Activated naive CD8-positive, alpha-beta T cell treated with anti-CD3 and anti-CD28 coated beads, Interleukin-2, amount 50 U/mL, for 16 hours (primary cell): ENCODE data around the gene NEIL3.
A peak's percentile ranks its signal among the peaks of the same experiment; 100 is the strongest.

Experiments
- DNase-seq: peaks from one replicate; pipeline ENCODE4 v3.0.0-alpha.2; 2020; ENCODE audit warnings: low read depth, low spot score

NEIL3 gene, protein sequence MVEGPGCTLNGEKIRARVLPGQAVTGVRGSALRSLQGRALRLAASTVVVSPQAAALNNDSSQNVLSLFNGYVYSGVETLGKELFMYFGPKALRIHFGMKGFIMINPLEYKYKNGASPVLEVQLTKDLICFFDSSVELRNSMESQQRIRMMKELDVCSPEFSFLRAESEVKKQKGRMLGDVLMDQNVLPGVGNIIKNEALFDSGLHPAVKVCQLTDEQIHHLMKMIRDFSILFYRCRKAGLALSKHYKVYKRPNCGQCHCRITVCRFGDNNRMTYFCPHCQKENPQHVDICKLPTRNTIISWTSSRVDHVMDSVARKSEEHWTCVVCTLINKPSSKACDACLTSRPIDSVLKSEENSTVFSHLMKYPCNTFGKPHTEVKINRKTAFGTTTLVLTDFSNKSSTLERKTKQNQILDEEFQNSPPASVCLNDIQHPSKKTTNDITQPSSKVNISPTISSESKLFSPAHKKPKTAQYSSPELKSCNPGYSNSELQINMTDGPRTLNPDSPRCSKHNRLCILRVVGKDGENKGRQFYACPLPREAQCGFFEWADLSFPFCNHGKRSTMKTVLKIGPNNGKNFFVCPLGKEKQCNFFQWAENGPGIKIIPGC

DNA sequence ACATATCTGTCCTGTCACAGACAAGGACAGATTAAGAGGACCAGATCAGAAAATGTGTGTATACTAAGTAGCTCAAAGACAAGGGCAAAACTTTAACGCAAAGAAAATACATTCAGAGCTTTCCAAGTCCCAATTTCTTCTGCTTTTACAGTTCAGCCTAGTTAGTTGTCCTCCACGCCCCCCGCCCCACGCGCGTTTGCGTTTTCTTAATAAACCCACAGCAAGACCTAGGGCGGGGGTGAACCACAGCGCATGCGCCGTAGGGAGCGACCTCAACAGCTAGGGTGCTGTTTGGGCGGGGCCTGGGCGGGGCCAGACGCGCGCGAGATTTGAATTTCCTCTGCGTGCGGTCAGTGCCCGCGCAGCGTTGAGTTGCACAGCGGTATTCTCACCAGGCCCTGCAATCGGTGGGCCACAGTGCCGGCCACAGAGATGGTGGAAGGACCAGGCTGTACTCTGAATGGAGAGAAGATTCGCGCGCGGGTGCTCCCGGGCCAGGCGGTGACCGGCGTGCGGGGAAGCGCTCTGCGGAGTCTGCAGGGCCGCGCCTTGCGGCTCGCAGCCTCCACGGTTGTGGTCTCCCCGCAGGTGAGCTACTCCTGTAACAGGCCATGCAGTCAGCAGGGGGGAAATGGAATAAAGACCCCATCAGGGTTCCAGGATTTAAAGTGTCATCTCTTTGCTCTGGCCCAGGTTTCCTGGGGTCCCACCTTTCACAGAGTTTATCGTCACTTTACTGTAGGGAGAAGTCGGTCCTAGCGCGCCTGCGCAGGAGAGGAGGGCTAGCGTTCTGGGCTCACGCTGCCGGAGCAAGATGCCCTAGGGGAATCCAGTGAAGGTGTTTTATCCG, at the start of gene NEIL3:
TSS of gene NEIL3 (plus strand) at position 353 of the 850 bp plus-strand sequence. CDS start at position 433, 80 bp downstream.
- peak; percentile 82 for DNase-seq

DNA sequence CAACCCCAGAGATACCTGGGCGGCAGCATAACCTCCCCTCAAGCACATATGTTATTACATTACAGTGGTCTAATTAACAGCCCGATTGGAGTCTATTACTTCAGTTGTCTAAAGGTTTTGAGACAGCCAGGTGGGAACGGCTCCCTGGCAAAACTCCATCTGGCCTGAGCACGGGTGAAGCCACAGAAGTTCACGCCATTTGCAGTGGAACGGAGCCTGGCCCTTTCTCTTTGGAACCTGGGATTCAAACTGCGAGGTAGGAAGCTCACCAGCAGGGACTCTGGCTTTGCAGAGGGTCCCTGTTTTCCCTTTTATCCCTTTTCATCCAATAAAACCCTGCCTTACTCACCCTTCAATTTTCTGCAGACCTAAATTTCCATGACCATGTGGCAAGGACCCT, 45.9 kb upstream of the NEIL3 start:
- no peak for DNase-seq

DNA sequence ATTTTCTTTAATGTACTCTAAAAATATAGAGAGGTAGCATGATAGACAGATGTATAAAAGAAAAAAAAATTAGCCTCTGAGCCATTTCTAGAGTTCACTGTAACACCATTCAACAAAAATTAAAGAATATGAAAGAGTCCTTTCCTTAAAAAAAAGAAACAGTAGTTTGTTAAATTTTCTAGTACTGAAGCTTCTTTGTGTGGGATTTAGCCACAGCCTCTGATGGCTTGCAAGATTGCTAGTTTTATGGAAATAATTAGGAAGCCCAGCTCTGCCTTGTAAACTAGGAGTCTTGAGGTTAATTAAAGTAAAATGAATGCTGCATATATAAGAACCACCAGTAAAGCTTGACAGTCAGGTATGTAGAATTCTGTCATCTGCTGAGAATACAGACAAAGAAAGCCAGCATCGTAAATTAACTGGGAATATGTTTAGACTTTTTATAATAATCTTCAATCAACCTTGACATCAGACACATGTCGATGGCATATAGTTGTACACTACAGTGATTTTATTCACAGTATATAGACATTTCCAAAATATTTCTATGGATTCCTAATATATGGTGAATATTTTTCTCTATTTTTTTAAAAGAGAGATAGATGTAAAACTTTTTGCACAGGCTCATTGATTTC, 44.8 kb upstream of the NEIL3 start:
- no peak for DNase-seq

DNA sequence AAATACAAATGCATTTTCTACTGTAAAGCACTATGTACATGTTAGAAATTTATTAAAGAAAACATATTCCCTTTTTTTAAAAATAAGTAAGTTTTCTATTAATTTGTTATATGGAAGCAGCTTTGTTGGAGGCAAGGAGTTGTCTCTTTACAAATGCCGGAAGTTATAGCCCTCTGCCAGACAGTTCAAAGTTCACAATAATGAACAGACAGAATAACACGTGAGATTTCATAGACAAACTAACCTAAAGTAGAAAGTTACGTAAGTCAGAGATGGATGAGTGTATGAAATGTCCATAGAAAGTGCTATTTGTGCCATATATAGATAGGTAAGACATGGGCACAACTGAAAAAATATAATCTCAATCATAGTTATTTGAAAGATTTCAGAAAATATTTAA, 43.9 kb upstream of the NEIL3 start:
- no peak for DNase-seq

DNA sequence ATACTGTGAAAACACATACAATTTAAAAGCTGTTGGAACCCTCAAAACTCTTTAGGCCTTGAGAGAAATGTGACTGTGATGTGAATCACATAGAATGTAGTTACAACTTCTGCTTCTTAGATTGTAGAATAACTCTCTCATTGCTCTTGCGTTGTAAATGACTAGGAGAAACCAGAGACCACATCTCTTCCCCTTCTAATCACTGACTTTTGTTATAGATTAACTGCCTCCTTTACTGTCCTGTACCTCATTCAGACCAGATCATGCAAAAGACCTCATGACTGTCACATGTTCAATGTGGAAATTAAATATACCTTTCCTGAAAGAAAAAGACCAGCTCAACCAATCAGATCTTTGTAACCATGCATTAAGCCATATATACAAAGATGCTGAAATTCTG, 43.2 kb upstream of the NEIL3 start:
- no peak for DNase-seq

DNA sequence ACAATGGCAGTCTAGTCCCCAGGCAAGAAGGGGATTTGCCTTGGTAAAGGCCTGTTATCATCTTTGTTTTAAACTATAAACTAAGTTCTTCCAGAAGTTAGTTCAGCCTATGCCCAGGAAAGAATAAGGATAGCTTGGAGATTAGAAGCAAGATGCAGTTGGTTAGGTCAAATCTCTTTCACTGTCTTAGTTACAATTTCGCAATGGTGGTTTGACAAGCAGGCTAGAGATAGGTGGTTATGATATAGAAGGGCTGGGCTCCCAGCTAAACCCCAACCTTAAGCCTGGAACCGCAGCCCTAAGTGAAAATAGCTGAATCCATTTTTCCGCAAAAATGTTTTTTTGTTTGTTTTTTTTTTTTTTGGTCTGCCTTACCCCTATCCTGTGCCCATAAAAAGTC, 41.8 kb upstream of the NEIL3 start:
- DNase-seq, result no peak

DNA sequence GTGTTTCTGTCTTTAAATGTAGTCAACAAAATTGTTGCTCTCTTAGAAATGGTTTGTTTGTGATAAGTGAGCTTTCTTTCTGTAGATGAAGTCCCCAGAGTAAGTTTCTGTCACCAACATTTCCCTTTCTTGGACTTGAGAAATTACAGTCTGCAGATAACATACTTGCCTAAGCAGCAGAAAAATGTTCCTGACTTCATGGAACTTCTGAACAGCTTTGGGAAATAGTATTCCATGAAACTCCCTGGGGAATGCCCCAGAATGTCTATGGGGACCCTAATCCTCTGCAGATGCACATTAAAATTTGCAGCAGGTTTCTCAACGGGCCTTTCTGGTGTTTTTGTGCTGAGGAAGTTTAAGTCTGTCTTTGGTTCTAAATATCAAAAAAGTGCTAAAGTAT, 38.6 kb upstream of the NEIL3 start:
- no peak for DNase-seq

DNA sequence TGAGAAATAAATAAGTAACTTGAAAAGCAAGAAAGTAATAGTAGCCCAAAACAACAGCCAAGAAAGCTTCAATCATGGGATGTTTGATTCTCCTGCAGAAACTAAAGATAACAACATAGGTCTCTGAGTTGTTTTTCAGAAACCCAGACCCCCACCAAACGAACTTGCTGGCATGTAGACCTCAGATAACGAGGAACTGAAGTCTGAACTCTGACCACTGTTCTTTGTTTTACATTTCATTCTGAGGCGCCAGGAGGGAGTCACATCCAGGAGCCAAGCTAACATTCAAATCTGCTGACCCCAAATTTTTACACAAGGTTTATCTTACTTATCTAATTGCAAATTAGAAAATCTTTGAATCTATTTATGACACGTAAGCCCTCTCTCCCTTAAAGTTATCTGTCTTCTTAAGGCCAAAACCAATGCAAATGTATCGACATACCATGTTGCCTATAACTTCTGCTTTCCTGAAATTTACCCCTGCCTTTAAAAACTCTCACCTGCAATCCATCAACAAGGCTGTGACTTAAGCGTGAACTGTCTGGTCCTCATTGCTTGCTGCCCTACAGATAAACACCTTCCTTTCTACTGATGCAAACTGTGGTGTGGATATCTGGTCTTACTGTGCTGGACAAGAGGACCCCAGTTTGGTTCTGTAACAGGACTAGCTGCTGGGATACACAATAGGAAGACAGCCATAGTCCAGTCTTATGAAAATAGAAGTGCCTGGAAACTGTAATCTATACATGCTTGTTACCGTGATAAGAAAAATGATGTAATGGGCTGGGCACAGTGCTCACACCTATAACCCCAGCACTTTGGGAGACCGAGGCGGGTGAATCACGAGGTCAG, 37.5 kb upstream of the NEIL3 start:
- DNase-seq, result no peak

DNA sequence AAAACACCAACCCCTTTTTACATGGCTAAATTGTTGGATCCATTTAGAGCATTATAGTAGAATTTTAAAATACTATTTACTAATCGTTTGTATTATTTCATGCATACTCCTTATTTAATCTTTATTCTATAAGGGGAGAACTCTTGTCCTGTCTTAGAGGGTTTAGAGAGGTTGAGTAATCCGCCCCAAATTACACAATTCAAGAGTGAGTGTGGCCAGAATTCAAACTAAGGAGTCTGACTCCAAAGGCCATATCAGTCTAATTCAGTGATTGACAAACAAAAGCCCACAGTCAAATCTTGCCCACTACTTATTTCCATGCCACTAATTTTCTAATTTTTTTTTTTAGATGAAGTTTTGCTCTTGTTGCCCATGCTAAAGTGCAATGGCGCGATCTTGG, 33.7 kb upstream of the NEIL3 start:
- DNase-seq, result no peak

DNA sequence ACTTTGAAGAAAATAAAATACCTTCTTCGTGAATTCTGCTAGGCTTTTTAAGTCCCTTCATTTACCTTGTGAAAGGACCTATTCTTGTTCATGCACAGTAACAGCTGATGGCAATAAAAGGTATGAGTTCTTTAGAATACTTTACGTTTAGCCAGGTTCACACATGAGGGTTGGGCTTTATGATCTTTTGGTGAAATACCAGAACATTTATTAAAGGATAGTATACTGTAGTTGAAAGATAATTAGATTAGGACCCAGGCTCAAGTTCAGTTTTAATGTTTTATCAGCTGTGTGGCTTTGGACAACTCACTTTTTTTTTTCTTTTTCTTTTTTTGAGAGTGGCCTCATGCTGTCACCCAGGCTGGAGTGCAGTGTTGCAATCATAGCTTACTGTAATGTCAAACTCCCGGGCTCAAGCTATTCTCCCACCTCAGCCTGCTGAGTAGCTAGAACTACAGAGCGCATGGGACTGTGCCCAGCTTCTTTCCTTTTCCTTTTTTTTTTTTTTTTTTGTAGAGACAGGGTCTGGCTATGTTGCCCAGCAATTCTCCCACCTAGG, 28.2 kb upstream of the NEIL3 start:
- no peak for DNase-seq

DNA sequence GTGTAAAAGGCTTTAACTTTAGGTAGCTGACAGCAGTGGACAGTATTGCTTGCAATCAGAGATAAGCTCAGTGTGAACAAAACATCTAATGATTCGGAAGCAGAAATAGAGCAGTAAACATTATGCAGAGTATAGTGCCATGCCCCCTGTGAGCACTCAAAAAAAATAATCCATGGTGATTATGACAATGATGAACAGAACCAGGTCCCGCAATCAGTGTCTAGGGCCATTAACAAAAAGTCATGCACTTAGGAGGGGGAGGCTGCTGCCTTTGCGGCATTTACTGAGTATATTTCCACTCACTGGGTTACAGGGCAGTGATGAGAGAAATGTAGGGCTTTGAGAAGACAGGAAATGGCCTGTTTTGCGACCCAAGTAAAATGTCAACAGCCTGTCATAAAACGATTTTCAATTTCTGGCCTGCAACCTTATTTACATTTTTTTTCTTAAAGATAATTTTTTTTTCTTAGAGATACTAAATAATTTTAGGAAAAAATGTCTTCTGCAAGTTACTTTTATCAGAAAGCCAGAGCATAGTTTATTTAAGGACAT, 27.3 kb upstream of the NEIL3 start:
- DNase-seq, result no peak

DNA sequence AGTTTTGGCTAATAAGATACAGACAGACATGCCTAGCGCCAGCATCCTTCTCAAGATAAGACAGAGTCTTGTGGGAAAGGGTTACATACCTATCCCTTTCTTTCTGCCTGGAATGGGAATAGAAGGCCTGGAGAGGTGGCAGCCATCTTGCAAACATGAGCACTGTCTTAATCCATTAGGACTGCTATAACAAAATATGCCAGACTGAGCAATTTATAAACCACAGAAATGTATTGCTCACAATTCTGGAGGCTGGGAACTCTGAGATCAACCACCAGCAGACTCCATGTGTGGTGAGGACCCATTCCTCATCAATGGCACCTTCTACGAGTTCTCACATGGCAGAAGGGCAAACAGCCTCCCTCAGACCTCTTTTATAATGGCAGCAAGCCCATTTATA, 26.5 kb upstream of the NEIL3 start:
- no peak for DNase-seq

DNA sequence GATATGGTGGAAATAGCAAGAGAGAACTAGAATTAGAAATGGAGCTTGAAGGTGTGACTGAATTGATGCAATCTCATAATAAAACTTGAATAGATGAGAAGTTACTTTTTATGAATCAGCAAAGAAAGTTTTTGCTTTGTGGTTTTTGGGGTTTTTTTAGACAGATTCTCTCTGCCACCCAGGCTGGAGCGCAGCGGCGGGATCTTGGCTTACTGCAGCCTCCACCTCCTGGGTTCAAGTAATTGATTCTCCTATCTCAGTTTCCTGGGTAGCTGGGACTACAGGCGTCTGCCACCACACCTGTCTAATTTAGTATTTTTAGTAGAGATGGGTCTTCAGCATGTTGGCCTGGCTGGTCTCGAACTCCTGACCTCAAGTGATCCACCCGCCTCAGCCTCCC, 23.7 kb upstream of the NEIL3 start:
- no peak for DNase-seq

DNA sequence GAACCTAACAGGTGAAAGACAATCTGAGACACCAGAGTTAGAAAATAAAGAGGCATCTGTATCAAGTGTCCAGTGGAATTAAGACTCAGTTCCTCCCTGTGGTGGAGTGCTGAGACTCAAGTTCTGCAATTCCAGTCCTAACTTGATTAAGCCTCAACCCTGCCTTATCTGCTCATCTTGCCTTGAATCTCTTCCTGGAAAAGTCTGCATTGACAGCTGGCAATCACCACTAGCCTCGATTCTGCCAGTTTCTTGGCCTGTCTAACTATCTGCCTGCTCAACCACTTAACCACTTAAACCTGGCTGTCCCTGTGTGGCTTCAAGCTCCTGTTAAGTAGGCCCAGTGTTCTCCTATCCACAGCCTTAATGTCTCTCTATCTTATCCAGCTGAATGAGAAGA, 22.4 kb upstream of the NEIL3 start:
- DNase-seq, result no peak

DNA sequence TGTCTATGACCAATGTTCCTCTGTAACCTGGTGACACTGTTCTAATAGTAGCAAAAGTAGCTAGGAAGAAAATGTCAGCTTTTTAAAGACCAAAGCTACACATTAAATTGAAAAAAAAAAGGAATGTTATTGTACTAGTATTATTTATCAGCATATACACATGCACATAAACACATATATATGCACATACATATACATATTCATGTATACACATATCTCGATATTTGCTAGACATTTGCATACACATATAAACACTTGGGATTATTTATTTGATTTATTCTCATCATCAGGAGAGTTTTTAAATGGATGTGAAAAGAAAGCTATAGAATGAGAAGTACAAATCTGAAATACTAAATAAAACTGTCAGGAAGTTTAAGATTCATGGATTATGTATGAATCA, 21.3 kb upstream of the NEIL3 start:
- DNase-seq, result no peak

DNA sequence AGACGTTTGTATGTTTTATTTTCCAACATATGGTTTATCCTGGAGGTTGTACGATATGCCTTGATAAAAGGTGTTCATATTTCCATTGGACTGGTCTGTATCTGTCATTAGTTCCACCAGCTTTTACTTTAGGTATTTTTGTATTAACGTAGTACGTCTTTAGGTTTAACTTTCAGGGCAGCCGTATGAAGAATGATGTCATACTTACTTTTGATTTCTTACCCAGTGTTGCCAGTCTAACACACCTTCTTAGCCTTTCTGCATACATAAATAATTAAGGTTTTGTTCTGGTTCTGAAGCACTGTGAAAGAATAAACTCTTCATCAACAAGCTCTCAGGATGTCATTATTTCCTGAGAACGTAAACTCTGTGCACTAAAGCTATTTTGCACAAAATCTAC, 18.9 kb upstream of the NEIL3 start:
- no peak for DNase-seq

DNA sequence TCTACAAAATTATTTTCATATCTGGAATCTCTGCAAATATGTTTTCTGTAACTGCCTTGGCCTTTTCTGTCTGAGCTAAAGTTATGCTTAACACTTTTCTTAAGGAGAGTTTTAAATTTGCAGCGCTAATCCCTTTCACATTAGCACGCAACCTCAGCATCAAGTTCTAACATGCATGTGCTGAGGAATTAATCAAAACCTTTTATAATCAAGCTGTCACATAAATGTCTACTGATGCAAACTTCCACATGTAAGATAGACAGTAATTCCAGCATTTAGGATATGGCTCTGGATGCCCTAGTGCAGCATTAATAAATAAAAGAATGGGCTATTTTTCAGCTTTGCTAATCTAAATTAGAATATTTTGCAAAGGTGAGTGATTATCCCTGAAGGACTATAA, 17.5 kb upstream of the NEIL3 start:
- no peak for DNase-seq

DNA sequence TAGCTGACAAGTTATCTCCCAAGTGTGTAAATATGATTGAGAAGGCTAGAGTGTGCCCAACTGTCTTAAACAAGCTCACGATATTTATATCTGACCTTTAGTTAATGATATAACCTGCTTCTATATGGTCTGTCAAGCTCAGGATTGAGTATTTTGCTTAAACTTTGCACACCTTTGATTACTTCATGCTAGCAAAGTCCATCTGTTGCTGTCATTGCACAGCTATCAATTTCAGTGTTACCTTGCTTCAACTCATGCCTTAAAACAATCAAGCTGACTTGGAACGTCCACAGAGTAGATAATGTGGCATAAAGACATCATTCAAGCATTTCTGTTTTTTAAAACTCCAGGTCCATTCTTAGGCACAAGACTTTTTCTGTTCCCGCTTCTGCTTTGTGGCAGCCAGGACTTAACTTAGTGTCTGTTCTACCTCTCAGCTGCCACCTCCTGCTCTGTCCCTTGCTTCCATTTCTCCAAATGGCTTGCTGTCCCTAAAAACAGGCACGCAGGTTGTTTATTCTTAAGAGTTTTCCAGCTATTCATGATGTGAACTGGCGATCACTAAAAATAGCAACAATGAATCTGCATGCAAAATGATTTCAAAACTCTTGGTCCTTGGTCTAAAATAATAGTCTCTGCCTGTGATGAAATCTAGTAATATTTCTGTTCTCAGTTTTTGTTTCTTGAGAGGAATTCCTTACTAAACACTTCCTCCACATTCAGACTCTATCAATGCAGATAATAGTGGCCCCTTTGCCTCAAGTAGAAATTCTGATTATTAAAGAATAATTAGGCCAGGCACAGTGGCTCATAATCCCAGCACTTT, 16.3 kb upstream of the NEIL3 start:
- DNase-seq, result no peak

DNA sequence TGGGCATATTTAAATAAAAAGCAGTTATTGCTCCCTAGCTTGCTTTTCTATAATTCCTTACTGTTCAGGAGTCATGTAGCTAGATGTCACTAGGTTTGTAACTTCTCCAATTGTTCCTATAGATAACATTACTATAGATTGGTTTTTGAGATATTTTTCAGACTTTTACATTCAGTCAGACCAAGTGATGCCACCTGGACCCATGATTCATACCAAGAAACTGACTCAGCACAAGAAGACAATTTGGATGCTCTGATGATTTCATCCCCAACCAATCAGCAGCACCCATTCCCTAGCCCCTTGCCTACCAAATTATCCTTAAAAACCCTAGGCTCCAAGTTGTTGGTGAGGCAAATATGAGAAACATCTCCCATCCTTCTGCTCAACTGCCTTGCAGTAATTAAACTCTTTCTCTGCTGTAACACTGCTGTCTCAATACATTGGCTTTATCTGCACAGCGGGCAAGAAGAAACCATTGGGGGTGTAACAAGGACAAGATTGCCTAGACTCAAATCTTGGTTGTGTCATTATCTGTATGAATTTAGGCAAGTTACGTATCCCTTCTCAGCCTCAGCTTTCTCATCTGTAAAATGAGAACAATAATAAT, 11.8 kb upstream of the NEIL3 start:
- no peak for DNase-seq
